Vagina (tissue), 2 donors: ENCODE data around the gene KDM2A.

ENCODE experiments used
- CTCF ChIP-seq, 3 experiments: fragments of 450-650 bp in 2 of 3; fragments of 200-600 bp in 1 of 3; sonication (generic) in 1 of 3; IDR thresholded peaks; one replicate each; pipeline ENCODE4 v1.5.1; 2017 to 2019; ENCODE audit warnings: antibody characterized with exemption in 3 of 3, mild to moderate bottlenecking in 2 of 3, moderate library complexity in 2 of 3
- POLR2A ChIP-seq, 2 donors: fragments of 450-650 bp; IDR thresholded peaks; one replicate each; pipeline ENCODE4 v1.6.1; 2017; ENCODE audit warnings: antibody characterized with exemption in 2 of 2, mild to moderate bottlenecking in 2 of 2, moderate library complexity in 2 of 2

GRCh38 chr11:67255353-67255752 is 136.3 kb downstream of the KDM2A start:
- TF ChIP-seq POLR2A (IDR thresholded peaks at IDR 0.05), result no peak
- TF ChIP-seq CTCF (IDR thresholded peaks at IDR 0.05), result no peak
